HAP-1 (cell line): ENCODE results near the gene MOB3B.
A peak's percentile ranks its signal among the peaks of the same experiment; 100 is the strongest.
"Not testable (repeated sequence)": the region's sequence is repeated elsewhere in the genome, so short reads cannot be mapped to it uniquely, and the experiment has no call there.

ENCODE experiments used
- DNase-seq, 2 experiments: peaks; one replicate each; pipeline ENCODE4 v3.0.0-alpha.2; 2016 to 2020; ENCODE audit warnings: low spot score in 2 of 2
- H3K27me3 ChIP-seq: fragments of 250-450 bp; sonication (Bioruptor Pico); 2 replicates; pipeline ENCODE4 v1.5.1; 2020; ENCODE audit warnings: low read depth, mild to moderate bottlenecking, moderate library complexity
- H3K36me3 ChIP-seq: fragments of 250-450 bp; sonication (Bioruptor Pico); replicated peaks from 2 replicates; pipeline ENCODE4 v1.5.1; 2020; ENCODE audit warnings: mild to moderate bottlenecking
- H3K4me1 ChIP-seq: fragments of 250-450 bp; sonication (Bioruptor Pico); 2 replicates; pipeline ENCODE4 v1.5.1; 2020; ENCODE audit warnings: mild to moderate bottlenecking
- H3K4me3 ChIP-seq: fragments of 250-450 bp; sonication (Bioruptor Pico); 2 replicates; pipeline ENCODE4 v1.5.1; 2020; ENCODE audit warnings: mild to moderate bottlenecking, moderate library complexity
- H3K9me3 ChIP-seq: fragments of 250-450 bp; sonication (Bioruptor Pico); 2 replicates; pipeline ENCODE4 v1.5.1; 2020; ENCODE audit warnings: mild to moderate bottlenecking, moderate library complexity
- in situ Hi-C: fragments of 300-500 bp; cut with MboI; formaldehyde crosslinking; loops from 3 replicates; pipeline ENCODE4 v1.14.3; 2020; ENCODE audit warnings: low sequenced_read_pairs, inconsistent platforms, mixed read lengths

The MOB3B gene

DNA sequence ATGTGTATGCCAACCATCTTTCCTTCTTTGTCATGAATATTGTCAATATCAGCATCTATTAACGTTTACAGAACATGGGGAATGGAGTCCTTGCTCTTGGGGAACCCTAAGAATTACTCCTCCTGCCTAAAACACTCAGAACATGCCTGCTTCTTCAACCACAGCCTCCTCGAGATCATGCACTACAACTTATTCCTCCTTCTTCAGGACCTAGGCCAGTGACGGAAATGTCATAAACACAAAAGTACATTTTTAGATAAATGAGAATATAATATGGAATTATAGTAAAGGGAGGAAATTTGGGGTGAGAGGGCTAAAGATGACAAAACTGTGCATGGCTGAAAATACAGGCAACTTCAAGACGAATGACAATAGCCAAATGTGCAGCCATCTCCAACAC lies 8.6 kb downstream of the MOB3B start:
- no peak for DNase-seq
- in situ Hi-C loops: no loop called here
- H3K36me3 ChIP-seq: no peaks in the 10 kb centered on the region
- H3K9me3 ChIP-seq: no peaks in the 10 kb centered on the region
- H3K4me3 ChIP-seq: no peak overlapping the region
- H3K27me3 ChIP-seq: no peaks in the 10 kb centered on the region
- H3K4me1 ChIP-seq: no peaks in the 10 kb centered on the region; the same call in 1 of the 2 replicates

DNA sequence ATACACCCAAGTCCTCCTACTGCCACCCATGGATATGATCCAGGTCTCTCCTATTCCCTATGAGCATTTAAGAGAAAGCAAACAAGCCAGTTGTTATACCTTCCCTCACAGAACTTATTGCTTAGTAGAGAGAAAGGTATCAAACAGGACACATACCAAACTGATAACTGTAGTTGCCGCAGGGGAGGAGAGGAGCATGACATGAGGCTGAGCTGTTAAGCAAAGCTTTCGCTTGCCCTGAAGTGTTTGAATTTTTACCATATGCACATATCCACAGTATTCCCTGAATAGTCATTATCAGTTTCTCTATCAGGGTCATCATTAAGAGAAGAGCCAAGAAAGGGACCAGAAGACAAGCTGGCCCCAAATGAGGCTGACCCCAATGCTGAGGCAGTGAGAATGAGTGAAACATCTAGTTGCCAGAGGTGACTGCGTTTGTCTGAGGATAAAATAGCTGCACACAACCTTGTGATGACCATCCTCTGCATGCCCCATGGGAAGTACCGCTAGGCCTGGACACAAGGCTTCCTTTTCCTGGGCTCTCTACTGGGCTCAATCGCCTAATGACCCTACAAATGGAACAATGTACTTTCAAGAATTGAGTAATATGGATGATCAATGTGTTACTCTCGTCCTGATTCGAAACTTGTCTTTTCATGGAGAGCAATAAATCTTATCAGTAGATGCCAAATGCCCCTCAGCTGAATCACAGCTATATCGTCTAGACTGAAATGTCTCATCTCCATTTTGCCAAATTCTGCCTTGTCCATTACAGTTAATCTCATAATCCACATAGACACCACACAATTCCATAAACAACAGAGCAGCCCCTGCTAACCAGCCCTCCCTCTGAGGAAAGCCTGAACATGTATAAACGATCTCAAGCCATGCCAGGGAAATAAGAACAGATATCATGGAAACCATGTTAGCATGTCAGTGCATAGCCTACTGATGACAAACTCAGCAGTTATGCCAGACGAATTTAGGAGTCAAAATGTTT lies 9.8 kb downstream of the MOB3B start:
- Histone ChIP-seq H3K36me3 (no peaks in the 10 kb centered on the region), H3K9me3 (no peaks in the 10 kb centered on the region), H3K4me3 (no peak overlapping the region), H3K27me3 (no peaks in the 10 kb centered on the region), H3K4me1 (no peaks in the 10 kb centered on the region; the same call in 1 of the 2 replicates)
- in situ Hi-C loops: no loop called here
- DNase-seq: no peak

DNA sequence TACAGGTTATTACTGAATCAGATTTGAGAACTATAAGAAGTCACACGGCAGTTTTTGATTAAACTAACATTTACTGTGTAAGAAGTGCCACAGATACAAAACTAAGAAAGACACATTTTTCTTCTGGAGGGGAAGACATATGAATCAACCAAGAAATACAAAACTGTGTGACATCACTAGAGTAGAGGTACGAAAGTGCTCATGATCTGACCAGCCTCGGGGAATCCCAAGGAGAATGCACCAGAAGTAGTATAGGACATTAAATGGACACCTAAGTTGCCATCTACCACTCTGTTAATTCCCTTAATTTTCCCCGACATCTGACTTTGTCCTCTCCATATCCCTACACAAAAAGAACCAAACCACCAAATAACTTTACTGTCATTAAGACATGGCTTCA lies 10.8 kb downstream of the MOB3B start:
- no peaks in the 10 kb centered on the region for H3K9me3 ChIP-seq
- H3K4me3 ChIP-seq: no peak overlapping the region
- no peaks in the 10 kb centered on the region; the same call in 1 of the 2 replicates for H3K4me1 ChIP-seq
- H3K36me3 ChIP-seq: no peaks in the 10 kb centered on the region
- no peak for DNase-seq
- in situ Hi-C loops: no loop called here
- H3K27me3 ChIP-seq: no peaks in the 10 kb centered on the region

DNA sequence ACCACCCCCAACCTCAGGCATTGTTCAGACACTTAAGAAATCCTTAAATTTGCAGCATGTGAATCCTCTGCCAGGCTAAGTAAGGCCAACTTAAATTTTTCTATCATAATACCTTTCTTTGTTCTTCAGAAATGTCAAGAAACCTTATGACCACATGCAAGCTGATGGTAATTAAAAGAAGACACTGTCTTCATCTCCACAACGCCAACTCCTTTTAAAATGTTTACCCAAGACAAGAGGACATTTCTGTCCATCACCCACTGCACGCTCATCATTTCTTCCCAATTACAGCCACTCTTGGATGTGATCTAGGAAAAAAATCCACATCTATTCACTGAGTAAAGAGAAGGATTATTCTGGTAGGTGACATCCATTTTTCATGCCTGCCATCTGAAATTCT lies 11.6 kb downstream of the MOB3B start:
- Histone ChIP-seq H3K27me3 (no peaks in the 10 kb centered on the region), H3K36me3 (no peaks in the 10 kb centered on the region), H3K4me3 (no peak overlapping the region), H3K9me3 (no peaks in the 10 kb centered on the region), H3K4me1 (no peaks in the 10 kb centered on the region; the same call in 1 of the 2 replicates)
- DNase-seq: no peak
- in situ Hi-C loops: no loop called here

DNA sequence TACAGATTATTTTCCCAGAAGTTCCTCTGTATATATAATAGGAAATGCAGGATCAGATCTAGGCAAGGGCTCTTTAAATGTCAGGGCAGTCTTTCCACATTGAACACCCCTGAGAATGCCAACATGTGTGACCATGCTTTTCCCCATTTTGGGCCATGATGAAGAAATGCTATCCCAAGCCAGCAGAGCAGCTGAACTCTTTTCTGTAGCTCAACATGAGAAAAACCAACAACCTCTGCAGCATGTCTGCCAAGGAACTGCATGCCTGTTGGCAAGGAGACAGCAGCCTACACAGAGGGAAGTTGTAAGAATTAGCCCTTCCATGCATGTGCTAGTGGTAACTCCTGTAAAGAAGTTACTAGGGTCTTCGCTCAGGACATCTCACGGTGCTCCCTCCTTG lies 15.1 kb downstream of the MOB3B start:
- H3K36me3 ChIP-seq: no peaks in the 10 kb centered on the region
- H3K4me1 ChIP-seq: no peaks in the 10 kb centered on the region
- no peaks in the 10 kb centered on the region for H3K9me3 ChIP-seq
- no peak for DNase-seq
- H3K27me3 ChIP-seq: no peaks in the 10 kb centered on the region
- no peak overlapping the region for H3K4me3 ChIP-seq
- in situ Hi-C loops: no loop called here

DNA sequence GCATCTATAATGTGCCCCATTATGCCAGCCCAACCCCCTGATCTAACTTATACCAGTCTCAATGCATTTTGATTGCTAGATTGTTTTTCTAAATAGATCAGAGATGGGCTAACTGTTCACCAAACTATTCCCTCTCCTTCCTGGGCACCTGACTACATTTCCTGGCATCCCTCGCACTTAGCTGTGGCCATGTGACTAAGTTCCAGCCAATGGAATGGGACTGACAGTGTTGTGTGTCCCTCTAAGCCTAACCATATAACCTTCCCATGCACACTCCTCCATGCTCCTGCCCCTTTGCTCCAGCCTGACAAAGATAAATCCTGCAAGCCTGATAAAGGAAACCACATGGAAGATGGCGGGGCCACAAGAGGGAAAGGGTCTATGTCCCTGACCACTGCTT lies 17.8 kb downstream of the MOB3B start:
- Histone ChIP-seq H3K27me3 (no peaks in the 10 kb centered on the region), H3K36me3 (no peaks in the 10 kb centered on the region), H3K4me3 (no peak overlapping the region), H3K4me1 (no peaks in the 10 kb centered on the region), H3K9me3 (no peaks in the 10 kb centered on the region)
- in situ Hi-C loops: no loop called here
- no peak for DNase-seq

DNA sequence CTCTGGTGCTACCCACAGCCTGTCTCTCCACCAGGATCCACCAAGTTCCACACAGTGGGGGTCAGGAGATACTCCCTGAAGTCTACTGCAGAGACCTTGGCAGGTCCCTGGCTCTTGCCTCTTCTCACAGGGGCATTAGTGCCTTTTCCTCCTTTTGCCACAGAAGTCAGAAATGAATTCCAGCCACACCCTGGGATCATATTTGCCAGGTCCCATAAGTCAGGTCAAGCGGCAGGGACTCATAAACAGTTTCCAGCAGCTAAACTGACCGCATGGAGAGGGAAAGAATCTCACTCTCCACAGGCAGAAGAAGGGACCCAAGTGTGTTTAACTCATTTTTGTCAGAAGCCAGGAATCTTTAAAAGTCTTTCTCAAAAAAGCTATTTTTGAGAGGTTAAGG lies 18.8 kb downstream of the MOB3B start:
- H3K27me3 ChIP-seq: no peaks in the 10 kb centered on the region
- DNase-seq: no peak
- H3K4me1 ChIP-seq: peaks cover 5% of the 10 kb centered on the region
- no peak overlapping the region for H3K4me3 ChIP-seq
- in situ Hi-C loops: no loop called here
- H3K36me3 ChIP-seq: no peaks in the 10 kb centered on the region
- no peaks in the 10 kb centered on the region for H3K9me3 ChIP-seq

DNA sequence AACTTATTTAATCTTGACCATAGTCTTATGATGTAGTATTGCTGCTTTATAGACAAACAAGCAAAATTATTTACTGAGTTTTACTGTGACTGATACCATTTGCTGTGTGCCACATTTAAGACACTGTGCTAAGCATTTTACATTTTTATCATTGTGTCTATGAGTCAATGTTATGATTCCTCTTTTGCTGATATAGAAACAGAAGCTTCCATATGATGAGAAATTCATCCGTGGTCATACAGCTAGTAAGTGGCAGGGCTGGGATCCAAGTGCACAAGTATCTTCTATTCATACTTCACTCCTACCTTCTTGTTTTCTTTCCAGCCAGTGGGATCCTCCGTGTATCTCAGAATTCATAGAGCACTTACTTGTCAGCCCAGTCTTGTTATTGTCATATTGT lies 22.6 kb downstream of the MOB3B start:
- Histone ChIP-seq H3K4me3 (no peak overlapping the region), H3K27me3 (no peaks in the 10 kb centered on the region), H3K36me3 (no peaks in the 10 kb centered on the region), H3K9me3 (no peaks in the 10 kb centered on the region), H3K4me1 (peaks cover 15% of the 10 kb centered on the region)
- DNase-seq: no peak
- in situ Hi-C loops: no loop called here

DNA sequence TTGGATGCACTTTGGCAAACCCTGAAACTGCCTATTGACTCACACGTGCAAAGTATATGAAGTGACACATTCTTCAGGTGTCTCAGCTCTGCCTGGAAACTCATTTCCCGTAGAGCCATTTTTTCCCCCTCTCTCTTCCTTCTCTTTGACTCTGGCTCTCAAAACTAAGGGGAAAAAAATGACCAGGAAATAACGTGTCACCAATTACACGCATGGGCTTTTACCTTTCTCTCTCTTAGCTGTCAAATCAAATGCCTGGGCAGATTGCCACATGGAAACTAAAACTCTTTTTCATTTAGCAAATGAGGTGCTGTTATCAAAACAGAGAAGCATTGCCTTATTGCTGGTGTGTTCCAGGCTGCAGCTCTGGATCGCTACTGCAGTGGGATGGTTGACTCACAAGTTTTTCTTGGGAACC lies 23.9 kb downstream of the MOB3B start:
- Histone ChIP-seq H3K27me3 (no peaks in the 10 kb centered on the region), H3K4me3 (no peak overlapping the region), H3K4me1 (peaks cover 15% of the 10 kb centered on the region), H3K9me3 (no peaks in the 10 kb centered on the region), H3K36me3 (no peaks in the 10 kb centered on the region)
- no peak for DNase-seq
- in situ Hi-C loops: no loop called here

DNA sequence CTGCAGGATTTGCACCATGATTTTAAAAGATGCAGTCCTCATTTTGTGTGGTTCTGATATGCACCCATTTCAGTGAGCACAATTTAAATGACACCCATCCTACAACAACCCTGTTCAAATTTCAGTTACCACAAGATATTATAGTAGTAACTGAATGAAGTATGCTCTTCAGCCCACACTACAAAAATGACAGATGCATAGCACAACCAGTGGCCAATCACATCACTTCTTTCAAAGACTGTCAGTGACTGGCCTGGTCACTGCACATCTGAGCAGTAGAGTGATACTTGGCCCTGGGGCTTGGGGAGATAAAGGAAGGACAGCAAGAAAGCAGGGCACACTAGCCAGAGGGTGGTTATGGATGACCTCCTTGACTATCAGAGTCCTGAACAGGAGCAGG lies 25.4 kb downstream of the MOB3B start:
- Histone ChIP-seq H3K27me3 (no peaks in the 10 kb centered on the region), H3K4me1 (peaks cover 24% of the 10 kb centered on the region), H3K36me3 (no peaks in the 10 kb centered on the region), H3K4me3 (no peak overlapping the region), H3K9me3 (no peaks in the 10 kb centered on the region)
- in situ Hi-C loops: no loop called here
- DNase-seq: no peak

DNA sequence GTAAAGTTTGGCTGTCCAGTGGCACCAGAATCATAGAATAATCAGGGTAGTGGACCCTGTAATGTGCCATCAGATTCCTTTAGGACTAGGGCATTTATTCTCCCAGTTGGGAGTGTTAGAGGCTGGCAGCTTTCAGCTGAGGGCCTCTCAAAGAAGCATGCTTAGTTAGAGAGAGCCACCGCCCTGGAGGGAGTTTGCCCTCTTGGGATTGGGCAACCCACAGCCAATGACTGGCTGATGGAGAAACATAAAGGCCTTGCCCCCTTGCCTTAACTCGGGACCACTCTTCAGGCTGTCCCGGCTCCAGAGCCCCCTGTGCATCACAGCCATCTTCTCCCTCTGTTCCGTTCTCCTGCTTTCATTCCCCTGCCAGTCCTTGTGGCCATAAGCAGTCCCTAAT lies 26.0 kb downstream of the MOB3B start:
- Histone ChIP-seq H3K4me1 (peaks cover 30% of the 10 kb centered on the region), H3K4me3 (no peak overlapping the region), H3K9me3 (no peaks in the 10 kb centered on the region), H3K36me3 (no peaks in the 10 kb centered on the region), H3K27me3 (no peaks in the 10 kb centered on the region)
- in situ Hi-C loops: no loop called here
- no peak for DNase-seq

DNA sequence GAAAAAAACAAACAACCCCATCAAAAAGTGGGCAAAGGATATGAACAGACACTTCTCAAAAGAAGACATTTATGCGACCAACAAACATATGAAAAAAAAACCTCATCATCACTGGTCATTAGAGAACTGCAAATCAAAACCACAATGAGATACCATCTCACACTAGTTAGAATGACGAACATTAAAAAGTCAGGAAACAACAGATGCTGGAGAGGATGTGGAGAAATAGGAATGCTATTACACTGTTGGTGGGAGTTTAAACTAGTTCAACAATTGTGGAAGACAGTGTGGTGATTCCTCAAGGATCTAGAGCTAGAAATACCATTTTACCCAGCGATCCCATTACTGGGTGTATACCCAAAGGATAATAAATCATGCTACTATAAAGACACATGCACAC lies 28.7 kb downstream of the MOB3B start:
- peaks cover 50% of the 10 kb centered on the region for H3K4me1 ChIP-seq
- DNase-seq, in situ Hi-C loops, H3K9me3 ChIP-seq, H3K36me3 ChIP-seq, H3K4me3 ChIP-seq, H3K27me3 ChIP-seq: not testable (repeated sequence)

DNA sequence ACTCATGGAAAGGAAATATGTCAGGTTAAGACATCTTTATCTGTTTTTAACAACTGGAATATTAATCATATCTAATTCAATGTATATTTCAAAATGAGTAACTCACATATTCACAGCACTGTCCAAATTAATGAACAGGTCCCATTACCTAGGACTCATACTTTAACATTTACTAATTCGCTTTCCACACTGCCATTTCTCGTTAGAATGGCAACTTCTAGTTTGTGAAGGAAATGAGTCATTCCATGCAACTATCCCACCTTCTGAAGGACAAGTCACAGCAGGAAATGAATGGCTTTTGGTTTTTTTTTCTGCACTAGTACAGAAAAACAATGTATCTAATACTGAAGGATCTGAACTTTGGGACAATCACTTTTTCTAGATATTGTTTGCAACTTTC lies 30.2 kb downstream of the MOB3B start:
- in situ Hi-C loops: no loop called here
- no peaks in the 10 kb centered on the region for H3K36me3 ChIP-seq
- H3K4me1 ChIP-seq: peaks cover 48% of the 10 kb centered on the region
- DNase-seq: no peak
- no peaks in the 10 kb centered on the region for H3K27me3 ChIP-seq
- H3K4me3 ChIP-seq: no peak overlapping the region
- no peaks in the 10 kb centered on the region for H3K9me3 ChIP-seq

DNA sequence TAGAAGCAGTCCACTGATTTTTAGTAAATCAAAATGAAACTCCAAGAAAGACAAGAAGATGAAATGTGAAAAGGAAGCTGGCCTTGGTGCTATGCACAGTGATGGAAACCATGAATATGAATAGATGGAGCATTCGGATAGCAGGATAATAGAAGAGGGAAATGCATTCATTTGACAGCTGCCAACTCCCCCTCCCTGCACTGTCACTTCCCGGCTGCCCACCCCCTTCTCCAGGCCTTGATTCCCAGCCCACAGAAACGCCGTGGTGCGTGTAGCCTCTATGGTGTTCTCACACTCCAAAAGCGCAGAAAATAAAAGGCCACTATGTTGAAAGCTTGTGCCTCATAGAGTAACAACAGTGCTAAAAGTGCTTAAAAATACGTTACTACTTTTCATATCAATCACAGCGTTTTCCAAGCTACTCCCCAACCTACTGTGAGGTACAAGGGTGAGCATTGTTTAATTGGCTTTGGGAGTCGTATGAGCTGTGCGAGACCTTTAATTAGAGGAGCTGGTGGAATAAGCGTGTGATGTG lies 31.7 kb downstream of the MOB3B start:
- Histone ChIP-seq H3K9me3 (no peaks in the 10 kb centered on the region), H3K4me3 (no peak overlapping the region), H3K4me1 (peaks cover 48% of the 10 kb centered on the region), H3K36me3 (no peaks in the 10 kb centered on the region), H3K27me3 (no peaks in the 10 kb centered on the region)
- peak; percentile 84 to 93 for DNase-seq
- in situ Hi-C loops: no loop called here
